KMS-11 (cell line): ENCODE results near the gene BCAS1.

Source experiments
- H2AFZ ChIP-seq: fragments of 200-600 bp; sonication (generic); 2 replicates; pipeline ENCODE4 v1.6.1; 2016; ENCODE audit warnings: antibody characterized with exemption, mixed run types, low read depth
- H3K27ac ChIP-seq: fragments of 200-600 bp; sonication (generic); 2 replicates; pipeline ENCODE4 v1.6.1; 2016; ENCODE audit warnings: mild to moderate bottlenecking, mixed run types
- H3K27me3 ChIP-seq: fragments of 200-600 bp; sonication (generic); 2 replicates; pipeline ENCODE4 v1.6.1; 2017; ENCODE audit warnings: mild to moderate bottlenecking, low read depth, mixed run types, moderate library complexity; ENCODE audit not compliant: insufficient read depth
- H3K36me3 ChIP-seq: fragments of 200-600 bp; sonication (generic); 2 replicates; pipeline ENCODE4 v1.6.1; 2017; ENCODE audit warnings: mild to moderate bottlenecking, mixed run types; ENCODE audit not compliant: insufficient read depth
- H3K4me1 ChIP-seq: fragments of 200-600 bp; sonication (generic); 2 replicates; pipeline ENCODE4 v1.6.1; 2016; ENCODE audit warnings: mild to moderate bottlenecking, low read depth, mixed run types; ENCODE audit not compliant: poor library complexity, severe bottlenecking
- H3K4me2 ChIP-seq: fragments of 200-600 bp; sonication (generic); 2 replicates; pipeline ENCODE4 v1.7.0; 2016; ENCODE audit warnings: mild to moderate bottlenecking, mixed run types
- H3K4me3 ChIP-seq: fragments of 200-600 bp; sonication (generic); IDR thresholded peaks from 2 replicates; pipeline ENCODE4 v1.6.1; 2017; ENCODE audit warnings: low read depth, low read length, mixed read lengths; ENCODE audit not compliant: insufficient read depth
- H3K79me2 ChIP-seq: fragments of 200-600 bp; sonication (generic); 2 replicates; pipeline ENCODE4 v1.6.1; 2016; ENCODE audit warnings: low read depth, mixed run types; ENCODE audit not compliant: insufficient read depth
- H3K9ac ChIP-seq: fragments of 200-600 bp; sonication (generic); 2 replicates; pipeline ENCODE4 v1.6.1; 2016; ENCODE audit warnings: mild to moderate bottlenecking, mixed run types
- H4K20me1 ChIP-seq: fragments of 200-600 bp; sonication (generic); 2 replicates; pipeline ENCODE4 v1.6.1; 2016; ENCODE audit warnings: mild to moderate bottlenecking, mixed run types; ENCODE audit not compliant: insufficient read depth
- TF ChIP-seq, protein P1 (sequence below): fragments of 200-600 bp; sonication (generic); conservative IDR thresholded peaks from 2 replicates; pipeline ENCODE4 v1.6.1; 2017; ENCODE audit warnings: low read depth, mild to moderate bottlenecking, antibody characterized with exemption, low read length, moderate library complexity, mixed read lengths

BCAS1 gene

DNA sequence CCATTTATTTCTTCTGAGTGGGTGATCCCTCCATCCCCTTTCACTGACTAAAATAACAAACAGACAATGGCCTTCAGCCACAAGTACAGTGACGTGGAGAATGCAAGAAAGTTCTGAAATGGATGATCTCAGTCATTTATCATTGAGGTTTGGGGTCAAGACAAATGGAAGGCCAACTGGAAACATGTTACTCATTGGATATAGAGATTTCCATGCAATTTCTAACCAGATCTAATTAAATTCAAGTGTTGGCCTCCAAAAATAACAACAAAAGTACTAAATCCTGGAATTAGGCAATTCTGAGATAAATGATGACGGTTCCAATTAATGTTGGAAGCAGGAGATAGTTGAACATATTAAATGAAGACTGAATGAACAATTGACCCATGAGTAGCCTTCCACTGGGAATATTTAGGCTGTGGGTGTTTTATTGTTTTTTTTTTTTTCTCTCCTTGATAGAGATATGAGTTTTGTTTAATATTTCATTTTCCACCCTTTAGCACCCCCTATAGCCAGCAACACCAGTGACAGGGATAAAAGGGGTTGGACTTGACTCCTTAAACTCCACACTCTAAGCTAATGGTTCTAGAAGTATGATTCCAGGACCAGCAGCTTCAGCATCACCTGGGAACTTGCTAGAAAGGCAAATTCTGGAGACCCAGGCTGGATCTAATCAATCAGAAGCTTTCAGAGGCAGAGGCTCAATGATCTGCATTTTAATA, 112.8 kb downstream of the BCAS1 start:
- Histone ChIP-seq H3K4me1 (no peaks in the 10 kb centered on the region), H3K27ac (no peak overlapping the region)

DNA sequence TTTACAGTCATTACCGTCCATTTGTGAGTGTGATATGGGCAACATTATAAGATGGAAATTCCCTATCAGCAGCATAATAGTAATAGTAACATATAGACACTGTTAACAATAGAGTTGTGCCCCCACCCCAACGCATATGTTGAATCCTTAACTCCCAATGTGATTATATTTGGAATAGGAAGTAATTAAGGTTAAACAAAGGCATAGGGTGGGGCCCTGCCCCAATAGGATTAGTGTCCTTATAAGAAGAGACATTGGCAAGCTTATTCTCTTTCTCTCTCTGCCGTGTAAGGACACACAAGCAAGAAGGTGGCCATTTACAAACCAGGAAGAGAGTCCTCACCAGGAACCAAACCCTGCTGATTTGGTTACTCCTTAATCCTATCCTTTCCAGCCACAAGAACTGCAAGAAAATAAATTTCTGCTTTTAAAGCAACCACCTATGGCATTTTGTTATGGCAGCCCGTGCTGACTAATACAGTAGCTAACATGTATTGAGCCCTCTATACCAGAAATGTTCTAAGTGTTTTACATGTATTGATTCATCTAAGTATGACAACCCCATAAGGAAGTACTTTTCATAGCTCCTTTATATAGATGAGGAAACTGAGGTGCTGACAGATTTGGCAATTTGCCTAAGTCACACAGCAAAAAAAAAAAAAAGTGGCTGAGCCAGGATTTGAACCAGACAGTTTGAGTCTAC, 114.2 kb downstream of the BCAS1 start:
- Histone ChIP-seq H3K27ac (no peak overlapping the region), H3K79me2 (no peaks in the 10 kb centered on the region), H3K4me1 (no peaks in the 10 kb centered on the region), H3K9ac (no peak overlapping the region), H4K20me1 (no peaks in the 10 kb centered on the region), H2AFZ (no peak overlapping the region), H3K27me3 (no peaks in the 10 kb centered on the region), H3K4me2 (no peak overlapping the region), H3K36me3 (no peaks in the 10 kb centered on the region), H3K4me3 (no peak overlapping the region)
- TF ChIP-seq, protein P1, sequence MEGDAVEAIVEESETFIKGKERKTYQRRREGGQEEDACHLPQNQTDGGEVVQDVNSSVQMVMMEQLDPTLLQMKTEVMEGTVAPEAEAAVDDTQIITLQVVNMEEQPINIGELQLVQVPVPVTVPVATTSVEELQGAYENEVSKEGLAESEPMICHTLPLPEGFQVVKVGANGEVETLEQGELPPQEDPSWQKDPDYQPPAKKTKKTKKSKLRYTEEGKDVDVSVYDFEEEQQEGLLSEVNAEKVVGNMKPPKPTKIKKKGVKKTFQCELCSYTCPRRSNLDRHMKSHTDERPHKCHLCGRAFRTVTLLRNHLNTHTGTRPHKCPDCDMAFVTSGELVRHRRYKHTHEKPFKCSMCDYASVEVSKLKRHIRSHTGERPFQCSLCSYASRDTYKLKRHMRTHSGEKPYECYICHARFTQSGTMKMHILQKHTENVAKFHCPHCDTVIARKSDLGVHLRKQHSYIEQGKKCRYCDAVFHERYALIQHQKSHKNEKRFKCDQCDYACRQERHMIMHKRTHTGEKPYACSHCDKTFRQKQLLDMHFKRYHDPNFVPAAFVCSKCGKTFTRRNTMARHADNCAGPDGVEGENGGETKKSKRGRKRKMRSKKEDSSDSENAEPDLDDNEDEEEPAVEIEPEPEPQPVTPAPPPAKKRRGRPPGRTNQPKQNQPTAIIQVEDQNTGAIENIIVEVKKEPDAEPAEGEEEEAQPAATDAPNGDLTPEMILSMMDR = no peak

More for the DNA sequence above, 112.8 kb downstream of the BCAS1 start:
- Histone ChIP-seq H3K4me3 (no peak overlapping the region), H3K9ac (no peak overlapping the region), H3K27me3 (no peaks in the 10 kb centered on the region), H3K4me2 (no peak overlapping the region), H3K36me3 (no peaks in the 10 kb centered on the region), H4K20me1 (no peaks in the 10 kb centered on the region), H3K79me2 (no peaks in the 10 kb centered on the region), H2AFZ (no peak overlapping the region)
- TF ChIP-seq, protein P1 = no peak

DNA sequence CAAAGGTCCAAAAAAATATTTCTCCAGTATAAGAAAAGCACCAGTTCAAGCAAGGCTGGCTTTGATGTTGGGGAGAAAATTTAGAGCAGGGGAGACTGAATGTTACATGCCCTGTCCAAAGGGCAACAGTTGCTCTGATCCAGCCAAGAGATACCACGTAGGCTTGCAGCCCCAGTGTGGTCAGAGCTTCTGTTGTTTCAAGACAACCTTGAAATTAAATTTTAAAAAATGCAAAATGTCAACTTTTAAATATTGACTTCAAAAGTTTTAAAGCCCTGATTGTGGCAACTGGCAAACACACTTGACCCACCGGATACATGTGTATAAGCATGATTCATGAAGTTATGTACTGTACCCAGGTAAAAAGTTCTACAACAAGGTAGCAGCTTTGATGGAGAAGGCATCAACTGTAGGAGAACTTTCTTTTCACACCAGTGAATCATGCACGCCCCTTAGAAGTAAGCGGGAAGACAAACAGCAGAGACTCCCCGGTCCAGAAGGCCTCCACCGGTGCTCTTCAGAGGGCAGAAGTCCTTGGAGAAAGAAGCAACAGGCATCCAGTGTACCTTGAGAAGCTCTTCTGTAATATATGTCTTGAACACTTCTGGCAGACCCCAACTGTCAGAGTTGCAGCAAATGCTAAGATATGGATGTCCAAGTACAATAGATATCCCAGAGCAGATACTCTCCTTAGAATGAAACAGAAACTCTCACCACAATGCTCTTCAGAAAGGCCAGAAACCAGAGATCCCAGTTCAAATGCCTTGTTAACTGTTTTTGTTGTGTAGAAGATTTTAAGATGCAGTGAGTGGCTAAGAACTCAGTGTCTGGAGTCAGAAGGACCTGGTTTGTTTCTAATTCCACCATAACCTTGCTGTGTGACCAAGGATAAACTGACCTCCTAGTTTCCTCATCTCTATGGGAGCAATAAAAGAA, 115.4 kb downstream of the BCAS1 start:
- Histone ChIP-seq H3K27ac (no peak overlapping the region), H3K9ac (no peak overlapping the region), H4K20me1 (no peaks in the 10 kb centered on the region), H3K4me3 (no peak overlapping the region), H2AFZ (no peak overlapping the region), H3K36me3 (no peaks in the 10 kb centered on the region), H3K79me2 (no peaks in the 10 kb centered on the region), H3K27me3 (no peaks in the 10 kb centered on the region), H3K4me2 (no peak overlapping the region), H3K4me1 (peaks cover 7% of the 10 kb centered on the region)
- TF ChIP-seq, protein P1 = no peak

DNA sequence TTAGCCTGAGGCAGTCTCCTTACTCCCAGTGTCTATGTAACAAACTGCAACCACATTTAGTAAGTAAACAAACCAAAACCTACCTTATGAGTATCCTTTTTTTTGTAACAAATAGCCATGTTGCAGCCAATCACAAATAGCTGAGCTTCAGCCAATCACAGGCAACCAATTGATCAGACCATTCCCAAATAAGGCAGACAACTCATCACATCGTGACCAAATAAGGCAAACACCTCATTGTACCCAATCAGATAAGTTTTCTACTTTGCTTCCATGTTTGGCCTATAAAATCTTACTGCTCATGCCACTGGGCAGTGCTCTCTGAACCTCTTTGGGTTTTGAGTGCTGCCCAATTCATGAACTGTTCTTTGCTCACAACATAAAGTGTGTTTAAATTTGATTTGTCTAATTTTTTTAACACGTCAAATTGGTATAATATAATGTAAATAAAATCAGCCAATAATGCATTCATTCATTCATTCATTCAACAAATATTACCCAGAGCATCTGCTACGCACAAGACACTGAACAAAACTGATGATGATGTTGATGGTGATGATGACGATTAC, 117.8 kb downstream of the BCAS1 start:
- no peak overlapping the region for H3K4me2 ChIP-seq
- no peak overlapping the region for H2AFZ ChIP-seq
- H3K27me3 ChIP-seq = no peaks in the 10 kb centered on the region
- H3K36me3 ChIP-seq = no peaks in the 10 kb centered on the region
- no peak overlapping the region for H3K27ac ChIP-seq
- H3K79me2 ChIP-seq = no peaks in the 10 kb centered on the region
- peaks cover 27% of the 10 kb centered on the region for H3K4me1 ChIP-seq
- H3K9ac ChIP-seq = no peak overlapping the region
- H3K4me3 ChIP-seq = no peak overlapping the region
- TF ChIP-seq, protein P1 = no peak
- H4K20me1 ChIP-seq = no peaks in the 10 kb centered on the region
